Astrocyte of the cerebellum (primary cell): Measurements from ENCODE around the gene GLIS1.

Experiments
- DNase-seq: peaks from one replicate; pipeline ENCODE4 v3.0.0-alpha.2; 2011; ENCODE audit warnings: low read depth
- H3K4me3 ChIP-seq: 2 replicates; pipeline ENCODE4 v1.5.1; 2011; ENCODE audit warnings: mild to moderate bottlenecking, low read depth, low read length, moderate library complexity
- CTCF ChIP-seq: IDR thresholded peaks from 2 replicates; pipeline ENCODE4 v1.5.1; 2012; ENCODE audit warnings: low read length, low read depth, moderate library complexity, mild to moderate bottlenecking; ENCODE audit errors: missing control alignments
- in situ Hi-C: cut with HindIII; loops from 2 replicates; pipeline ENCODE4 v1.10.0; 2017; ENCODE audit warnings: low sequenced_read_pairs

GLIS1 gene

GRCh38 chr1:53739109-53739681 lies at the start of gene GLIS1:
Gene GLIS1 (minus strand): TSS chr1:53739164. CDS start chr1:53738064, 1,100 bp downstream.
- in situ Hi-C loops: loop anchor here (5.0 to 25.0 kb wide), 2 partner anchors 47 to 252 kb away; no protein-coding TSS in a partner anchor
- TF ChIP-seq CTCF: no peak

GRCh38 chr1:53787655-53788054 lies 48.7 kb upstream of the GLIS1 start:
- no peak for TF ChIP-seq CTCF
- in situ Hi-C loops: no loop called here

More at GRCh38 chr1:53739109-53739681, at the start of gene GLIS1:
- peak; percentile 71 for DNase-seq
- H3K4me3 ChIP-seq: peak within 1 kb of the TSS; percentile 77

GRCh38 chr1:53783056-53783455 lies 44.1 kb upstream of the GLIS1 start:
- no peak for TF ChIP-seq CTCF
- in situ Hi-C loops: no loop called here
- no peak overlapping the region for H3K4me3 ChIP-seq
- no peak for DNase-seq

More at GRCh38 chr1:53787655-53788054, 48.7 kb upstream of the GLIS1 start:
- H3K4me3 ChIP-seq: no peak overlapping the region
- no peak for DNase-seq

GRCh38 chr1:53781654-53782053 lies 42.7 kb upstream of the GLIS1 start:
- H3K4me3 ChIP-seq: no peak overlapping the region
- no peak for DNase-seq
- in situ Hi-C loops: no loop called here
- no peak for TF ChIP-seq CTCF

GRCh38 chr1:53777272-53777671 lies 38.3 kb upstream of the GLIS1 start:
- in situ Hi-C loops: no loop called here
- H3K4me3 ChIP-seq: no peak overlapping the region
- DNase-seq: no peak
- no peak for TF ChIP-seq CTCF

GRCh38 chr1:53771648-53772047 lies 32.7 kb upstream of the GLIS1 start:
- in situ Hi-C loops: no loop called here
- peak; percentile 84 for DNase-seq
- TF ChIP-seq CTCF: no peak
- H3K4me3 ChIP-seq: no peak overlapping the region

GRCh38 chr1:53769780-53770179 lies 30.8 kb upstream of the GLIS1 start:
- no peak for DNase-seq
- in situ Hi-C loops: no loop called here
- H3K4me3 ChIP-seq: no peak overlapping the region
- TF ChIP-seq CTCF: no peak
